Endodermal cell (in vitro differentiated cells): ENCODE results near the gene PTPRS. TPM values are rescaled to one million over a fixed set of nuclear protein-coding genes. Genes with fewer than 3 reads are reported as not detected.

ENCODE experiments used
- DNase-seq: peaks from one replicate; pipeline ENCODE4 v3.0.0-alpha.2; 2017
- H3K27ac ChIP-seq: 2 replicates; pipeline ENCODE4 v1.5.1; 2013; ENCODE audit warnings: mild to moderate bottlenecking, low read depth, low read length, moderate library complexity
- H3K27me3 ChIP-seq: 2 replicates; pipeline ENCODE4 v1.6.1; 2013; ENCODE audit warnings: mild to moderate bottlenecking, low read length, moderate library complexity; ENCODE audit not compliant: insufficient read depth, control insufficient read depth, poor library complexity, severe bottlenecking
- H3K36me3 ChIP-seq: 2 replicates; pipeline ENCODE4 v1.7.0; 2013; ENCODE audit warnings: mild to moderate bottlenecking, low read length, moderate library complexity; ENCODE audit not compliant: control insufficient read depth, insufficient read depth
- H3K4me1 ChIP-seq: one replicate; pipeline ENCODE4 v1.7.0; 2013; ENCODE audit warnings: low read length; ENCODE audit not compliant: control insufficient read depth, insufficient read depth
- H3K4me3 ChIP-seq: 2 replicates; pipeline ENCODE4 v1.5.1; 2013; ENCODE audit warnings: mild to moderate bottlenecking, low read length, moderate library complexity
- H3K9ac ChIP-seq: 2 replicates; pipeline ENCODE4 v1.6.1; 2013; ENCODE audit warnings: mild to moderate bottlenecking, low read length, moderate library complexity; ENCODE audit not compliant: poor library complexity, severe bottlenecking; ENCODE audit errors: extremely low read depth
- H3K9me3 ChIP-seq: 2 replicates; pipeline ENCODE4 v1.6.1; 2013; ENCODE audit warnings: mild to moderate bottlenecking, low read length, moderate library complexity; ENCODE audit not compliant: control insufficient read depth
- H3K27ac Mint-ChIP-seq: 2 replicates; pipeline ENCODE4 v1.8.0; 2020; ENCODE audit warnings: mixed read lengths
- H3K27me3 Mint-ChIP-seq: 2 replicates; pipeline ENCODE4 v1.8.0; 2021; ENCODE audit warnings: mild to moderate bottlenecking, mixed read lengths; ENCODE audit not compliant: insufficient read depth
- H3K36me3 Mint-ChIP-seq: 2 replicates; pipeline ENCODE4 v1.8.0; 2020; ENCODE audit warnings: low read depth, mixed read lengths
- H3K4me1 Mint-ChIP-seq: 2 replicates; pipeline ENCODE4 v1.8.0; 2020; ENCODE audit warnings: mixed read lengths
- H3K4me3 Mint-ChIP-seq: 2 replicates; pipeline ENCODE4 v1.8.0; 2020; ENCODE audit warnings: mild to moderate bottlenecking, moderate library complexity, mixed read lengths
- H3K9me3 Mint-ChIP-seq: 2 replicates; pipeline ENCODE4 v1.8.0; 2020; ENCODE audit warnings: mild to moderate bottlenecking, mixed read lengths
- CTCF ChIP-seq: fragments of 200-600 bp; sonication (generic); conservative IDR thresholded peaks from 2 replicates; pipeline ENCODE4 v1.5.0; 2021; ENCODE audit warnings: antibody characterized with exemption, mild to moderate bottlenecking
- WGBS, 2 experiments: methylation state at CpG; one replicate each; pipeline versions ENCODE4 v1.1.5 to v1.1.7; 2013; ENCODE audit warnings: missing lambda C conversion rate in 2 of 2, mixed read lengths in 1 of 2; ENCODE audit not compliant: insufficient coverage in 1 of 2, insufficient read length in 1 of 2; 5-methylcytosine and 5-hydroxymethylcytosine counted together
- total RNA-seq, 2 donors: library from RNA; stranded (reverse); fragmentation: NEBNext Ultra II Directional in 1 of 2; extraction: Animal tissue kit (Norgen Biotek cat#: 25700) in 1 of 2; gene quantifications; 2 replicates in 1 of 2; 3 replicates in 1 of 2; pipeline ENCODE4 v1.2.1, GENCODE V29; 2021

Gene PTPRS
- total RNA-seq, 2 donors from 2014 or later = 226 to 248 TPM

DNA sequence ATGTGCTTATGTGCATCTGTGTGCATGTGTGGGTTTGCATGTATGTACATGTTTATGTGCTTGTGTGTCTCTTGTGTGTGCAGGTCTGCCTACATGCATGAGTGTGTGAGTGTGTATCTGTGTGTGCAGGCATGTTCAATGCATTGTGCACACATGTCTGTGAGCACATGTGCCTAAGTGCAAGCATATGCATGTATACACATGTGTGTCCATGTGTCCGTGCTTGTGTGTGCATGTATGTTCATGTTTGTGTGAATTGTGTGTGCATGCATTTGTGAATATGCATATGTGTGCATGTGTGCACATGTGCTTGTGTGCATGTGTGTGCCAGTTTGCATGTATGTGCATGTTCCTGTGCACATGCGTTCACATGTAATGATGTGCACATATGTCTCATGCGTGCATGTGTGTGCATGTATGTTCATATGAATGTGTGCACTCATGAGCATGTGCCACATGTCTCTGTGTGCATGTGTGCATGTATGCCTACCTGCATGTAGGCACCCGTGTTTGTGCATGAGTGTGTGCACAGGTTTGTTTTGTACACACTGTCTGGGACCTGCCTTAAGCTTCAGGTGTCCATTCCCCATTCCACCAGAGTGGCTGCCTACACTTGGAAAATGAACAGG is 32.1 kb upstream of the PTPRS start:
- peaks cover 38% of the 10 kb centered on the region for H3K27me3 ChIP-seq
- no peak overlapping the region for H3K27ac ChIP-seq
- WGBS, 2 experiments = 76 to 84% methylated on average over 4 of the region's 4 CpGs
- Mint-ChIP-seq H3K4me1 (no peaks in the 10 kb centered on the region), H3K36me3 (no peaks in the 10 kb centered on the region), H3K9me3 (no peaks in the 10 kb centered on the region), H3K27ac (no peak overlapping the region), H3K27me3 (peaks cover 48% of the 10 kb centered on the region), H3K4me3 (no peak overlapping the region)
- H3K4me1 ChIP-seq = no peaks in the 10 kb centered on the region
- no peak for TF ChIP-seq CTCF
- H3K4me3 ChIP-seq = no peak overlapping the region
- H3K9ac ChIP-seq = no peak overlapping the region
- no peaks in the 10 kb centered on the region for H3K36me3 ChIP-seq
- DNase-seq = no peak
- no peaks in the 10 kb centered on the region for H3K9me3 ChIP-seq

- H3K4me3 Mint-ChIP-seq = no peak overlapping the region
- peaks cover 44% of the 10 kb centered on the region for H3K27me3 ChIP-seq
- 31 to 33% methylated on average over 6 to 8 of the region's 8 CpGs for WGBS, 2 experiments
Measured at GRCh38 chr19:5369962-5370367, 29.4 kb upstream of the PTPRS start.

DNA sequence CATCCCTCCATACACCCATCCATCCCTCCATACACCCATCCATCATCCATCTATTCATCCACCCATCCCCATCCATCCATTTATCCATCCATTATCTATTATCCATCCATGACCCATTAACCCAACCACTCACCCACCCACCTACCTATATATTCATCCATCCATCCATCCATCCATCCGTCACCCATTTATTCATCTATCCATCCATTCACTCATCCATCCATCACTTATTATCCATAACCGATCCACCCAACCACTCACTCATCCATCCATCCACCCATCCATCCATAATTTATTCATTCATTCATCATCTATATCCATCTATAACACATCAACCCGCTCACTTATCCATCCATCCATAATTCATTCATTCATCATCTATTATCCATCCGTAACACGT is 28.7 kb upstream of the PTPRS start:
- Mint-ChIP-seq H3K27me3 (peaks cover 29% of the 10 kb centered on the region), H3K36me3 (no peaks in the 10 kb centered on the region), H3K9me3 (no peaks in the 10 kb centered on the region), H3K4me3 (no peak overlapping the region), H3K27ac (no peak overlapping the region), H3K4me1 (no peaks in the 10 kb centered on the region)
- WGBS, 2 experiments = 91 to 94% methylated on average over 5 of the region's 5 CpGs
- DNase-seq = no peak
- Histone ChIP-seq H3K9ac (no peak overlapping the region), H3K4me1 (no peaks in the 10 kb centered on the region), H3K27ac (no peak overlapping the region), H3K4me3 (no peak overlapping the region), H3K36me3 (no peaks in the 10 kb centered on the region), H3K27me3 (peaks cover 37% of the 10 kb centered on the region), H3K9me3 (no peaks in the 10 kb centered on the region)
- no peak for TF ChIP-seq CTCF

More at GRCh38 chr19:5369962-5370367, 29.4 kb upstream of the PTPRS start:
- no peak overlapping the region for H3K9ac ChIP-seq
- no peaks in the 10 kb centered on the region for H3K36me3 ChIP-seq
- no peaks in the 10 kb centered on the region for H3K4me1 ChIP-seq
- H3K9me3 Mint-ChIP-seq = no peaks in the 10 kb centered on the region
- H3K36me3 Mint-ChIP-seq = no peaks in the 10 kb centered on the region
- H3K27me3 Mint-ChIP-seq = peaks cover 35% of the 10 kb centered on the region
- peak; percentile 91 for TF ChIP-seq CTCF
- no peak overlapping the region for H3K4me3 ChIP-seq
- H3K27ac ChIP-seq = no peak overlapping the region
- H3K9me3 ChIP-seq = no peaks in the 10 kb centered on the region
- H3K27ac Mint-ChIP-seq = no peak overlapping the region
- no peaks in the 10 kb centered on the region for H3K4me1 Mint-ChIP-seq
- DNase-seq = peak; percentile 96
